T-helper 2 cell (primary cell): ENCODE data around the gene CD19.

Experiments
- DNase-seq, 5 experiments: peaks; one replicate each; pipeline versions ENCODE4 v3.0.0 to v3.0.0-alpha.2; 2012 to 2022

CD19 gene

DNA sequence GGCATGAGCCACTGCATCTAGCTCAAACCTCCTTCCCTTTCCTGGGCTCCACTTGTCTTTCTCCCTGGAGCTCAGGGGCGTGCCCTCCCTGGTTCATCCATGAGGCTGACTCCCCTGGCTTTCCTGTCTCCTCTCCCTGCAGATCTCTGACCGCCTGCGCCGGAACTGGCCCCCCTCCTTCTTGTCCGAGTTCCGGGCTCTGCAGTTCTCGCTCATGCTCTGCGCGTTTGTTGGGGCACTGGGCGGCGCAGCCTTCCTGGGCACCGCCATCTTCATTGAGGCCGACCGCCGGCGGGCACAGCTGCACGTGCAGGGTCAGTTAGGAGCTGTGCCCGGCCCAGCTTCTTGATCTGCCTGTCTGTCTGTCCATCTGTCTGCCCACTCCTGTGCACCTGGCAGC, 51.9 kb downstream of the CD19 start:
- DNase-seq: no peak

DNA sequence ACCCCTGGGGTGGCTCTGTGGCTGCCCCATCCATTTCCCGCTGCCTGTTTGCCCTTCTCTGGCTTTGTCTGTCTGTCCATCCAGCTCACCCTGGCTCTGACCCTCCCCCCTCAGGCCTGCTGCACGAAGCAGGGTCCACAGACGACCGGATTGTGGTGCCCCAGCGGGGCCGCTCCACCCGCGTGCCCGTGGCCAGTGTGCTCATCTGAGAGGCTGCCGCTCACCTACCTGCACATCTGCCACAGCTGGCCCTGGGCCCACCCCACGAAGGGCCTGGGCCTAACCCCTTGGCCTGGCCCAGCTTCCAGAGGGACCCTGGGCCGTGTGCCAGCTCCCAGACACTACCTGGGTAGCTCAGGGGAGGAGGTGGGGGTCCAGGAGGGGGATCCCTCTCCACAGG, 52.3 kb downstream of the CD19 start:
- DNase-seq: no peak

DNA sequence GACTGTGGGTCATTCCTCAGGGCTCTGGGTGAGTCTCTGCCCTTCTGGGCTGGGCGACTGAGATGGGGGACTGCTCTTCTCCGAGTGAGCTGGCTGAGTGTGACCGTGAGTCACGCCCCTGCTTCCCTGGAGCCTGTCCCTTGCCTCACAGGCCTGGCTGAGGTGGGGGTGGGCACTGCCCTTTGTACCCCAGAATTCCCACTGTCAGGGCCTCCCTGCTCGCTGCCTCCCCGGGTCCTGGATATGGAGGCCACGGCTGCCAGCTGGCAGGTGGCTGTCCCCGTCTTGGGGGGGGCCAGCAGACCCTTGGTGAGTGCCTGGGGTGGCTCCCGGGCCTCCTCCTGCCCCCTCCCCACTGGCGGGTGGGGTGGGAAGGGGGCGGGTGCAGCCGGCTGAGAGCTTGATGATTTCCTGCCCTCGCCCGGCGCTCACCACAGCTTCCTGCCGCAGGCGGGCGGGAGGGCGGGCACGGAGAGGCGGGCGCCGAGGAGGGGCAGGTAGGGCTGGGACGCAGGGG, 52.9 kb downstream of the CD19 start, which contains the start of gene LAT:
Gene LAT, plus strand, starts transcription at position 434 of the 517 bp plus-strand sequence. CDS start 366 bp downstream, outside the sequence.
- peak; percentile 57 to 92 (median 75) for DNase-seq

DNA sequence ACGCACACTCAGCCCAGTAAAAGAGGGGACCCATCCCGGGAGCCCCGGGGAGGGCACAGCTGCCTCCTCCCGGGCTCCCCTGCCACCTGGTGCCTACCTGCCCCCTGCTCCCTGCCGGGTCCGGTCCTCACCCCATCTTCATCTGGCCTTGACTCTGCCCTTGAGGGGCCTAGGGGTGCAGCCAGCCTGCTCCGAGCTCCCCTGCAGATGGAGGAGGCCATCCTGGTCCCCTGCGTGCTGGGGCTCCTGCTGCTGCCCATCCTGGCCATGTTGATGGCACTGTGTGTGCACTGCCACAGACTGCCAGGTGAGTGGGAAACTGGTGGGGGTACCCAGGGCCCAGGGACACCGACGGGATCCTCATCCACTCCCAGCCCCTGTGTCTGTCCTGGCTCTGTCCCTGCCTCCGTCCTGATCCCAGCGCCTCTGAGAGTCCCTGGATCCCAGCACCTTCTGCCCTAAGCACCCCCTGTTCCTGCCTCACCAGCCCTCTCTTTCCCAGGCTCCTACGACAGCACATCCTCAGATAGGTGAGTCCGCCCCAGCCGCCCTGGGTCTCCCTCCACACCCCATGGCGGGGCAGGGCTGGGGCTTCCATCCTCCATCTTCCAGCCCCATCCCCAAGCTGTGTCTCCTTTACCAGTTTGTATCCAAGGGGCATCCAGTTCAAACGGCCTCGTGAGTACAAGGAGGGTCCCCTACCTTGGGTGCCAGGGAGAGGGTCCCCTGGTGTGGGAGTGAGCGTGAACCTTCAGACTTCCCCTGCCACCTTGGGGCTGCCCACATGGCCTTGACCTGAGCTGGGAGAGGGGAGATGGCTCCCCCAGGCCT, 53.7 kb downstream of the CD19 start:
- DNase-seq: peak in 1 of 5 experiments; percentile 51

DNA sequence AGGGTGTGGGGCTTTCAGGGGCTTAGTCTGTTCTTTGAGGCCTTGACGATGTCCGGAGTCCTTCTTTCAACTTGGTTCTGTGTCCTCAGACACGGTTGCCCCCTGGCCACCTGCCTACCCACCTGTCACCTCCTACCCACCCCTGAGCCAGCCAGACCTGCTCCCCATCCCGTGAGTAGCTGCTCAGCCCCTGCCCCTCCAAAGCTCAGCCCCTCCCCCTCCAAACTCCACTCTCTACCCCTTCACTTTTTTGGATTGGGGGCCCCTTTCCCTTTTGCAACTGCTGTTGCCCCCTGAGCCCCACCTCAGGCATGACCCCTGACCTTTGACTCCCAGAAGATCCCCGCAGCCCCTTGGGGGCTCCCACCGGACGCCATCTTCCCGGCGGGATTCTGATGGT, 54.3 kb downstream of the CD19 start:
- no peak for DNase-seq

DNA sequence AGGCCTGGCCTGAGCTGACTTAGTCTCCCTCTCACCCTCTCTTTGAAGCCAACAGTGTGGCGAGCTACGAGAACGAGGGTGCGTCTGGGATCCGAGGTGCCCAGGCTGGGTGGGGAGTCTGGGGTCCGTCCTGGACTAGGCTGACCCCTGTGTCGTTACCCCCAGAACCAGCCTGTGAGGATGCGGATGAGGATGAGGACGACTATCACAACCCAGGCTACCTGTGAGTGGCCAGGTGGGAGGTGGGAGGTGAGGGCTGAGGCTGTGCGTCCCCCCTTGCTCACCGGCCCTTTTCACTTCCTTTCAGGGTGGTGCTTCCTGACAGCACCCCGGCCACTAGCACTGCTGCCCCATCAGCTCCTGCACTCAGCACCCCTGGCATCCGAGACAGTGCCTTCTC, 54.7 kb downstream of the CD19 start:
- peak in 1 of 5 experiments; percentile 38 for DNase-seq

DNA sequence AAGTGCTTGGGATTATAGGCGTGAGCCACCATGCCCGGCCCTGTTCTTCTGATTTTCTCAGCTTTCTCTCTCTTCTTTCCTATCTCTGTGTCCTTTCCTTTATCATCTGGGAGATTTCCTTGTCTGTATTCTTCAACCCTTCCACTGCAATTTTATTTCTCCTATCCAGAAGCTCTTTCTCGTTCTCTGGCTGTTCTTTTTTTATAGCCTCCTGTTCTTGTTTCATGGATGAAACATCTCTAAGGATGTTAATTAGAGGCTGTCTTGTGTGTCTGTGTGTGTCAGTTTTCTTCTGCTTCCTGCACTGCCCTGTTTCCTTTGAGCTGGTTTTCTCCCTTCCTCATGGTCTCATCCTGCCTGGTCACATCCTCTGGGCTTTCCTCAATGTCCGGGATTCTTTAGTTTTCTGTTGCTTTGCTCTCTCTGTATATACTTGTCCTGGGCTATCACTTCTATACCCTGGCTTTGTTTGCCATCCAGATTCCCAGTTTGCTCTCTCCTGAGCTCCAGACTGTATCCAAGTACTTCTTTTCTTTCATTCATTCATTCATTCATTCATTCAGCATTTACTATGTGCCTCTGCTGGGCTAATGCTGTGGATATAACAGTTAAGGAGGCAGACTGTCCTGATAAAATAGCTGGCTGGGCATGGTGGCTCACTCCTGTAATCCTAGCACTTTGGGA, 55.5 kb downstream of the CD19 start:
- no peak for DNase-seq
